Neural cell (in vitro differentiated cells): ENCODE results near the gene GPR119. TPM values are rescaled to one million over a fixed set of nuclear protein-coding genes. Genes with fewer than 3 reads are reported as not detected.

Source experiments
- H2AFZ ChIP-seq: fragments of 200-600, 300-800 bp; sonication (generic), shearing (Covaris generic); 2 replicates; pipeline ENCODE4 v1.6.0; 2014; ENCODE audit warnings: low read depth, mild to moderate bottlenecking, antibody characterized with exemption, low read length, moderate library complexity
- H3F3A ChIP-seq: fragments of 200-600 bp; shearing (Covaris generic); 2 replicates; pipeline ENCODE4 v1.6.1; 2016; ENCODE audit warnings: mild to moderate bottlenecking, moderate library complexity, mixed read lengths, antibody characterized with exemption, low read length; ENCODE audit not compliant: insufficient read depth, poor library complexity, severe bottlenecking
- H3K27ac ChIP-seq: fragments of 200-600, 300-800 bp; sonication (generic), shearing (Covaris generic); 2 replicates; pipeline ENCODE4 v1.5.1; 2014; ENCODE audit warnings: mild to moderate bottlenecking, low read length, moderate library complexity
- H3K27me3 ChIP-seq: fragments of 300-800, 200-600 bp; sonication (generic), shearing (Covaris generic); 2 replicates; pipeline ENCODE4 v1.6.0; 2014; ENCODE audit warnings: mild to moderate bottlenecking, low read depth, low read length, moderate library complexity; ENCODE audit not compliant: insufficient read depth
- H3K36me3 ChIP-seq: fragments of 300-800, 200-600 bp; sonication (generic), shearing (Covaris generic); 2 replicates; pipeline ENCODE4 v1.5.1; 2014; ENCODE audit warnings: mild to moderate bottlenecking, antibody characterized with exemption, low read length, moderate library complexity; ENCODE audit not compliant: insufficient read depth
- H3K4me2 ChIP-seq: fragments of 300-800, 200-600 bp; sonication (generic), shearing (Covaris generic); 2 replicates; pipeline ENCODE4 v1.6.0; 2014; ENCODE audit warnings: mild to moderate bottlenecking, low read length
- H3K4me3 ChIP-seq: fragments of 300-800, 200-600 bp; sonication (generic), shearing (Covaris generic); 2 replicates; pipeline ENCODE4 v1.5.1; 2014; ENCODE audit warnings: mild to moderate bottlenecking, low read length, moderate library complexity
- H3K79me2 ChIP-seq: fragments of 200-600 bp; shearing (Covaris generic); replicated peaks from 2 replicates; pipeline ENCODE4 v1.6.0; 2014; ENCODE audit warnings: mild to moderate bottlenecking, low read length, moderate library complexity; ENCODE audit not compliant: insufficient read depth
- H3K9ac ChIP-seq: fragments of 300-800, 200-600 bp; sonication (generic), shearing (Covaris generic); 2 replicates; pipeline ENCODE4 v1.6.1; 2016; ENCODE audit warnings: mild to moderate bottlenecking, low read length, mixed read lengths
- H3K9me2 ChIP-seq: fragments of 200-600 bp; shearing (Covaris generic); 2 replicates; pipeline ENCODE4 v1.6.1; 2016; ENCODE audit warnings: mild to moderate bottlenecking, low read length, mixed read lengths; ENCODE audit not compliant: insufficient read depth
- H3K9me3 ChIP-seq: fragments of 200-600, 300-800 bp; sonication (generic), shearing (Covaris generic); 2 replicates; pipeline ENCODE4 v1.6.1; 2016; ENCODE audit warnings: mild to moderate bottlenecking, mixed run types, low read length, moderate library complexity, mixed read lengths
- H4K20me1 ChIP-seq: fragments of 200-600 bp; shearing (Covaris generic); 2 replicates; pipeline ENCODE4 v1.6.1; 2016; ENCODE audit warnings: mild to moderate bottlenecking, mixed run types; ENCODE audit not compliant: insufficient read depth
- CTCF ChIP-seq: fragments of 450-650 bp; IDR thresholded peaks from 2 replicates; pipeline ENCODE4 v1.5.1; 2014; ENCODE audit warnings: antibody characterized with exemption, mild to moderate bottlenecking, moderate library complexity; ENCODE audit not compliant: poor library complexity, severe bottlenecking
- EP300 ChIP-seq: fragments of 450-650 bp; conservative IDR thresholded peaks from 2 replicates; pipeline ENCODE4 v1.6.1; 2014; ENCODE audit warnings: antibody characterized with exemption, mild to moderate bottlenecking, moderate library complexity; ENCODE audit not compliant: poor library complexity, severe bottlenecking
- EZH2 ChIP-seq: fragments of 200-600, 300-800 bp; shearing (Covaris generic), sonication (generic); IDR thresholded peaks from 2 replicates; pipeline ENCODE4 v1.6.1; 2014; ENCODE audit warnings: antibody characterized with exemption, low read length, borderline replicate concordance, mild to moderate bottlenecking; ENCODE audit not compliant: insufficient read depth, poor library complexity, severe bottlenecking
- POLR2AphosphoS5 ChIP-seq: IDR thresholded peaks from 2 replicates; pipeline ENCODE4 v1.6.1; 2012
- RAD21 ChIP-seq: fragments of 450-650 bp; conservative IDR thresholded peaks from 2 replicates; pipeline ENCODE4 v1.6.1; 2014; ENCODE audit warnings: antibody characterized with exemption, mild to moderate bottlenecking, moderate library complexity
- REST ChIP-seq: IDR thresholded peaks from 2 replicates; pipeline ENCODE4 v1.6.1; 2012; ENCODE audit warnings: borderline replicate concordance
- SMC3 ChIP-seq: fragments of 450-650 bp; conservative IDR thresholded peaks from 2 replicates; pipeline ENCODE4 v1.6.1; 2014; ENCODE audit warnings: antibody characterized with exemption, mild to moderate bottlenecking, moderate library complexity; ENCODE audit not compliant: poor library complexity
- TAF1 ChIP-seq: IDR thresholded peaks from 2 replicates; pipeline ENCODE4 v1.6.1; 2012; ENCODE audit warnings: low read depth
- polyA plus RNA-seq: library from polyadenylated mRNA; depleted of rRNA; stranded (reverse); fragments of >200 nt; gene quantifications from 2 replicates; pipeline ENCODE4 v1.2.3, GENCODE V29; 2014

The GPR119 gene
- polyA plus RNA-seq, 1 donor from 2014 or later, result not detected

DNA sequence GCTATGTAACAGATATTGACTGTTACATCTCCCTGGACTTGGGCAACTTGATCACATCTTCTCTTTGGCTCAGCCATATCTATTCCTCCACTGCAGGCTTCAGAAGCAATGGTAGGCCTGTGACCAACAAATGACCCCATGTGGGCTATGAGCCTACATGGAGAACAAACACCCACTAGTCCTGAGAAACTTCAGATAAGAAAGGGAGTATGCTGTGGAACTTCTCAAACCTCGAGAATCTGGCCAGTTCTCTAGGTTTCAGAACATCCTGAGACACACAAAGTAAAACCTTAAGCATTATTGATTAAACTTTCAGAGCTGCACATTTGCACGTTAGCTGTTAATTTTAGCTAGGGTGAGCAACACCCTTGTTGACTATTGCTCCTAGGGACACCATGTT lies 32.6 kb upstream of the GPR119 start:
- no peak overlapping the region for H3K9ac ChIP-seq
- no peaks in the 10 kb centered on the region for H3K9me3 ChIP-seq
- no peak for TF ChIP-seq RAD21
- TF ChIP-seq POLR2AphosphoS5, result no peak
- TF ChIP-seq CTCF, result no peak
- no peak for TF ChIP-seq EP300
- TF ChIP-seq TAF1, result no peak
- no peak for TF ChIP-seq EZH2
- no peaks in the 10 kb centered on the region for H3F3A ChIP-seq
- no peaks in the 10 kb centered on the region for H3K79me2 ChIP-seq
- H3K9me2 ChIP-seq, result no peaks in the 10 kb centered on the region
- H3K27ac ChIP-seq, result no peak overlapping the region
- H3K4me3 ChIP-seq, result no peak overlapping the region
- H3K27me3 ChIP-seq, result no peaks in the 10 kb centered on the region
- no peaks in the 10 kb centered on the region for H3K36me3 ChIP-seq
- no peak overlapping the region for H3K4me2 ChIP-seq
- H2AFZ ChIP-seq, result no peak overlapping the region
- no peaks in the 10 kb centered on the region for H4K20me1 ChIP-seq

DNA sequence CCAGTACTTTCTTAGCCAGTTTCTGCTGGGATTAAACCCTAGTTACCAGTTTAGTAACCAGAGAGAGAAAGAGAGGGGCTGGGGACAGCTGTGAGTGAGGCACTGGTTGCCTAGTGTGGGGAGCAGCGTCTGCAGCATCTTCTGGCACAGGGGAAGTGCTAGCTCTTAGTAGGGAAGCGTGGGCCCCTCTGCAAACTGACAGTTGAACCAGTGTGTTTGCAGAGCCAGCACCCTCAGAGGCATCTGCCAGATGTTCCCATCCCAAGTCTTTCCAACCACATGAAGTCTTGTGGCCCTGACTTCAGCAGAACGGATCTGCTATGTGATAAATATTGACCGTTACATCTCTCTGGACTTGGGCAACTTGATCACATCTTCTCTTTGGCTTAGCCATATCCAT lies 31.3 kb upstream of the GPR119 start:
- H3K9me3 ChIP-seq, result no peaks in the 10 kb centered on the region
- no peak for TF ChIP-seq EP300
- TF ChIP-seq REST, result no peak
- no peak for TF ChIP-seq CTCF
- TF ChIP-seq EZH2, result no peak
- TF ChIP-seq TAF1, result no peak
- no peak for TF ChIP-seq SMC3
- H3K27me3 ChIP-seq, result no peaks in the 10 kb centered on the region
- H3K4me2 ChIP-seq, result no peak overlapping the region
- H3K36me3 ChIP-seq, result no peaks in the 10 kb centered on the region
- H3F3A ChIP-seq, result no peaks in the 10 kb centered on the region
- H3K4me3 ChIP-seq, result no peak overlapping the region
- no peaks in the 10 kb centered on the region for H4K20me1 ChIP-seq
- H3K27ac ChIP-seq, result no peak overlapping the region
- H2AFZ ChIP-seq, result no peak overlapping the region
- H3K9me2 ChIP-seq, result no peaks in the 10 kb centered on the region
- no peaks in the 10 kb centered on the region for H3K79me2 ChIP-seq
- H3K9ac ChIP-seq, result no peak overlapping the region
